ENCODE results near the gene RASGRF1.

DNA sequence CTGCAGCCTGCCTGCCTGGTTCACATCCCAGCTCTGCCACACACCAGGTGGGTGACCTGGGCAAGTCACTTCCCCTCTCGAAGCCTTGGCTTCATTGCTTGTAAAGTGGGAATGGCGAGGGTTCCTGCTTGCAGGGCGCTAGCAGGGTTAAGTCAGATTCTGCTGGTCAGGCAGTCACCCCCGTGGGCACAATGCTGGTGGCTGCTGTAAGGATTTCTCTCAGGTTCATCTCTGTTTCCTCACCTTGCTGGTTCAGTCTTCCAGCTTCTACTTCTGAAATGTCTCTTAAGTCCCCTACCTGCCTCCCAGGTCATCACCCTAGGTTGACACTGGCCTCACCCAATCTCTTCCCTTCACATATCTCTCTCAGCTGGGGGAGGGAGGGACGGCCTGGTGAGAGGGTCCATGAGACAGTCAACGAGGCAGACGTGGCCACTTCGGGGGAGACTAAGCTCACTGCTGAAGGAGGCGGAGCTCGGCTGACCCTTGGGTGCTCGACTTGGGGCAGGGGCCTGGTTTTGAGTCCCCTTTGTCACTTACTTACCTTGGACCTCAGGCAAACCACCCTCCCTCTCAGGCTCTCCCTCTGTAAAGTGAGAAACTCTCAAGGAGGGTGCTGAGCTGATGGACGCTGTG, 157.3 kb downstream of the RASGRF1 start:
- TF ChIP-seq ZNF274 (IDR thresholded peaks at IDR 0.05; ENCODE audit: low read depth, low read length), result no peak
- no peak for TF ChIP-seq YY1 (IDR thresholded peaks at IDR 0.05; ENCODE audit: insufficient read depth, insufficient read length)

Measured in NT2/D1 (cell line).